GM21515 (cell line): ENCODE results near the gene ZNF606.
A peak's percentile ranks its signal among the peaks of the same experiment; 100 is the strongest.
"Not testable (repeated sequence)": the region's sequence is repeated elsewhere in the genome, so short reads cannot be mapped to it uniquely, and the experiment has no call there.

Experiments
- ATAC-seq: cut with Tn5 transposase; IDR thresholded peaks from one replicate; pipeline ENCODE4 v1.9.1; 2021; ENCODE audit not compliant: unreplicated experiment

Gene ZNF606

DNA sequence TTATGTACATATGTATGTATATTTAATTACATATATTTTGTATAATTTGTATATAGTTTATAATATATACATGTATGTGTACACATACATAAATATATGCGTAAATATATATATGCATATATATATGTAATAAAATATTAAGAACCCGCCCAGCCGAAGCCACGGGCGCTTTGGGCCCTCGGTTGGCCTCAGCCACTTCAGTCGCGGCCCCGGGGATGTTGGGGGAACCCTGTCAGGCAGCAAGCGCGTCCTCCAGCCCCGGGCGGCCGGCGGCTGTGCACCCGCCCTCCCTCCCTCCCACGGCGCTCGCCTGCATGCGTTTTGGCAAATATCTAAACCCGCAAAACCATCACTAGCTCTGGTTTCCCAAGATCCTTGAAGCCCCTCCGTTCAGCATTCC, 7.9 kb upstream of the ZNF606 start:
- no peak for ATAC-seq

DNA sequence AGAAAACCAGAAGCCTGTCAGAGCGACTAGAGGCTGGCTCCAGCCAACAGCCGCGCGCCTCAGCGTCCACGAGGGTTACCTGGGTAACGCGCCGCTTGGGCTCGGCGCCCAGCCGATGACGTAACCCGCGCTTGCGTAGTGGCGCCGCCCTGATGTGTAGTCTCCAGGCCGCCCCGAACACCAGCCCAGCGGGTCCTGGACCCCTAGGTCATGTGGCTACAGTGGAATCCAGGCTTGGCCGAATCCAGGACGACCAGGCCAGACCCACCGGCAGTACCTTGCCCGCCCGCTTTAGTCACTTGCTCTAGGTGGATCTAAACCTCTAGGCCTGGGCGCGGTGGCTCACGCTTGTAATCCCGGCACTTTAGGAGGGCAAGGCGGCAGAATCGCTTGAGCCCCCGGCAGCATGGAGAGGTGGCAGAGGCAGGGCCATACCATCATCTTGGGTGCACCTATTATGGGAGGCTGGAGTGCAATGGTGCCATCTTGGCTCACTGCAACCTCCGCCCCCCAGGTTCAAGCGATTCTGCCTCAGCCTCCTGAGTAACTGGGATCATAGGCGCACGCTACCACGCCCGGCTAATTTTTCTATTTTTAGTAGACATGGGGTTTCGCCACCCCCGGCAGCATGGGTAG, 7.2 kb upstream of the ZNF606 start:
- ATAC-seq: no peak

GRCh38 chr19:58009301-58009665, 6.7 kb upstream of the ZNF606 start:
- ATAC-seq: no peak

DNA sequence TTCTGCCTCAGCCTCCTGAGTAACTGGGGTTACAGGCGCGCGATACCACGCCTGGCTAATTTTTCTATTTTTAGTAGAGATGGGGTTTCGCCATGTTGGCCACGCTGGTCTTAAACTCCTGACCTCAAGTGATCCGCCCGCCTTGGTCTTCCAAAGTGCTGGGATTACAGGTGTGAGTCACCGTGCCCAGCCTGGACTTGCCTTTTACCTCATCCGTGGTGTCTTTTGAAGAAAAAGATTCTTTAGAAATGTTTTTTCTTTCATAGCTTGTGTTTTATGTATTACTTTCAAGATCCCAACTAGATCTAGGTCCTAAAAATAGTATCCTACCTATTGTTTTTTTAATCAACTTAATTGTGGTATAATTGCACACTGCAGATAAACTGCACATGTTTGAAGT, 6.3 kb upstream of the ZNF606 start:
- not testable (repeated sequence) for ATAC-seq

DNA sequence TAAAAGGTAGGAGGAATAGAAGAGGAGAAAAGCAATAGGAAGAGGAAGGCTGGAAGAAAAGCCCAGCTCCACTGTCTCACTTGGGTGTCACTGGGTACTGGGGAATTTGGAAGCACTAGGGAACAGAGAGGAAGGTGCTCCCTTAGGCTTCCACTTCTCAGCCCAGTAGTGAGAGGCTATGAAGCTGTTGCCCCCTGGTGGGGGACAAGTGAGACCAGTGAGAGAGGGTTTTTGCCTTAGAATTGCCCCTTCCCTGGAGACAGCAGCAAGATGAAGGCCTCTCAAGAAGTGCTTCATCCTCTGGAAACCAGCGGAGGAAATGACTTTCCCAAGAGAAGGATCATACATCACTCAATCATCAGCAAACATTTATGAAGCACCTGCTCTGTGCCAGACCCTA, 4.7 kb upstream of the ZNF606 start:
- ATAC-seq: no peak

DNA sequence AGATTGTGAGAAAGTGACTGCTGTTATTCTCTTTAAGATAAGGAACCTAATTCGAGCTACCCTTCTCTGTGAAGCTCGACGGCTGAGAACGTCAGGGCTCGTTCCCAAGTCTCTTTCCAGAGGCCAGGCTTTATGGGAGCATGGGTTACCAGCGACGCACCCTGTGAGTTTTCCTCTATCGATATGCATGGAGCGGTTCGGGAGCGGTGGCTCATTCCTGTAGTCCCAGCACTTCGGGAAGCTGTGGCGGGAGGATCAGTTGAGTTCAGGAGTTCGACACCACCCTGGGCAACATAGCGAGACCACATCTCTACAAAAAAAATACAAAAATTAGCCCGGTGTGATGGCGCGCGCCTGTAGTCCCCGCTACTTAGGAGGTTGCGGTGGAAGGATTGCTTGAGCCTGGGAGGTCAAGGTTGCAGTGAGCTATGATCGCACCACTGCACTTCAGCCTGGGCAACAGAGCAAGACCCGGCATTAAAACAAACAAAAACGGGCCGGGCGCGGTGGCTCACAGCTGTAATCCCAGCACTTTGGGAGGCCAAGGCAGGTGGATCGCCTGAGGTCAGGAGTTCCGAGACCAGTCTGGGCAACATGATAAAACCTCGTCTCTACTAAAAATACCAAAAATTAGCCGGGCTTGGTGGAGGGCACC, 681 bp upstream of the ZNF606 start:
- no peak for ATAC-seq

- no peak for ATAC-seq
Observed at GRCh38 chr19:58001895-58002369, 688 bp downstream of the ZNF606 start.

DNA sequence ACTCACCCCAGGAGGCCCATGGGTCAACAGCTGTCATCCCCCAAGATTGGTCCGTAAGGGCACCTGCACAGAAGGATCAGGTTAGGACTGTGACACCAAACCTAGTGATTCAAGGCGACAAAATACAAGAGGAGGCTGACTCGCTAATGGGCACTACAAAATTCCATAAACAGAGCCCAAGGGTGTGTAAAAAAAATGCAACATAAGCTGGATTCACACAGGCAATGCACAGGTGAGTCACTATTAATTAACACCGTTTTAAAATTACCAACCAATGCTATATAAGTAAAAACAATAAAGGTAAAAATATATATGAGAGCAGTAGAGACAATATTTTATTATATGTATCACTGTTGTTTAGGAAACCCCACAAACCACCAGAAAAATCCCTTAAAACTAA, 1.9 kb downstream of the ZNF606 start:
- ATAC-seq: no peak

DNA sequence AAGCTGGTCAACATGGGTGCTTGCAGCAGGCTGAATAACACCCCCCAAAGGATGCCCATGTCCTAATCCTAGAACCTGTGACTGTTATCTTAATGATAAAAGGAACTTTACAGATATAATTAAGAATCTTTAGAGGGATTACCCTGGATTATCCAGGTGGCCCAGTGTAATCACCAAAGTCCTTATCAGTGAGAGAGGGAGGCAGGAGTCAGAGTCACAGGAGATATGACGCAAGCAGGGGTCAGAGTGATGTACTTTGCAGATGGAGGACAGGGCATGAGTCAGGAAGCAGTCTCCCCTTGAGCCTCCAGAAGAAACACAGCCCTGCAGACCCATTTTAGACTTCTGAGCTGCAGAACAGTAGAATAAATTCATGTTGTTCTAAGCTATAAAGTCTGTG, 9.8 kb downstream of the ZNF606 start:
- no peak for ATAC-seq

DNA sequence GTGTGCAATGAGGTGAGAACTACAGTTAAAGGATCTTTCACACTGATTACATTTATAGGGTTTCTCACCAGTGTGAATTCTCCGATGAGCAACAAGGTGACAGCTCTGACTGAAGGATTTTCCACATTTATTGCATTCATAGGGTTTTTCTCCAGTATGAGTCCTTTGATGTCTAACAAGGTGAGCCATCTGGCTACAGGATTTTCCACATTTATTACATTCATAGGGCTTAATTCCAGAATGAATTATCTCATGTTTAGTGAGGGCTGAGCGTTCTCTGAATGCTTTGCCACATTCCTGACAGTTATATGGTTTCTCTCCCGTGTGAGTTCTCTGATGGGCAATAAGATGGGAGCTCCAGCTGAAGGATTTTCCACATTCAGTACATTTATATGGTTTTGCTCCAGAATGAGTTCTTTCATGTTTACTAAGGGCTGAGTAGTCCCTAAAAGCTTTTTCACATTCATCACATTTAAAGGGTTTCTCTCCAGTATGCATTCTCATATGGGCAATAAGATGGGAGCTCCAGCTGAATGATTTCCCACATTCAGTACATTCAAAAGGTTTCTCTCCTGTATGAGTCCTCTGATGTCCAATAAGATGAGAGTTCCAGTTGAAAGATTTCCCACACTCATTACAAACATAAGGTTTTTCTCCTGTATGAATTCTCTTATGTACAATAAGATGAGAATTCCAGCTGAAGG, 23.9 kb downstream of the ZNF606 start:
- no peak for ATAC-seq

GRCh38 chr19:57974434-57974833, 28.2 kb downstream of the ZNF606 start, which contains the start of gene C19orf18:
TSS of gene C19orf18 (minus strand) at chr19:57974534. CDS start at chr19:57974432, 102 bp downstream.
- no peak for ATAC-seq

- ATAC-seq: no peak
Observed at GRCh38 chr19:57964761-57965160, 37.9 kb downstream of the ZNF606 start.

DNA sequence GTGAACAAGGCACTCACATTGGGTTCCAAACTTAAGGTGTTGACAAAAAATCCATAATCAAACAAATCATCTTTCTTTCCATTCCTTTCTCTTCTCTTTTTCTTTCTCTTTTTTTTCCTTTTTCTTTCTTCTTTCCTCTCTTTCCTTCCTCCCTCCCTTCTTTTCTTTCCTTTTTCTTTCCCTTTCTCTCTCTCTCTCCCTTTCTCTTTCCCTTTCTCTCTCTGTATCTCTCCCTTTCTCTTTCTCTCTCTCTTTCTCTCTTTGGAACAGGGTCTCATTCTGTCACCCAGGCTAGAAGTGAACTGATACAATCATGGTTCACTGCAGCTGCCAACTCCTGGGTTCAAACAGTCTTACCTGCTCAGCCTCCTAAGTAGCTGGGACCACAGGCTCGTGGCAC, 40.8 kb downstream of the ZNF606 start:
- ATAC-seq: no peak

- no peak for ATAC-seq
Observed at GRCh38 chr19:57954996-57955395, 47.6 kb downstream of the ZNF606 start.

DNA sequence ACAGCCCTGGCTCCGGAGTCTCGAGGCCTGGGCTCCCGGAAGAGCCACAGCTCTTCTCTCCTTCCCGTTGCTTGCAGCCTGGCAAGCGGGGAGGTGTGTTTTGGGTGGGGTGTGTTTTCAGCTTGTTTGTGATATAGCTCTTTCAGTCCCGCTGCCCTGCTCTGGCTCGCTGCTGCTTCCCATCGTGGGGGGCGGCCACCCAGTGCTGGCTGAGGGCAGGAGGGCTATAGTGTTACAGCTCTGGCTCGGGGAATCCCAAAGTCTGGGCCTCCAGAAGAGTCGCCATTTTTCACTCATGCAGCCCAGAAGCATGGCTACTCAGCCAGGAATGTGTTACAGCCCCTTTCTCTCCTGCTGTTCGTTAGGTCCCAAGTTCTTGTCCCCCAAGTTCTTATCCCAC, 52.9 kb downstream of the ZNF606 start:
- no peak for ATAC-seq

GRCh38 chr19:57949296-57949695, 53.3 kb downstream of the ZNF606 start:
- ATAC-seq: no peak

- ATAC-seq: peak; percentile 87
Observed at GRCh38 chr19:57947419-57948134, 55.0 kb downstream of the ZNF606 start, which contains the start of gene ZNF256. TSS of gene ZNF256 (minus strand) at chr19:57947706. CDS start at chr19:57947474, 232 bp downstream.

DNA sequence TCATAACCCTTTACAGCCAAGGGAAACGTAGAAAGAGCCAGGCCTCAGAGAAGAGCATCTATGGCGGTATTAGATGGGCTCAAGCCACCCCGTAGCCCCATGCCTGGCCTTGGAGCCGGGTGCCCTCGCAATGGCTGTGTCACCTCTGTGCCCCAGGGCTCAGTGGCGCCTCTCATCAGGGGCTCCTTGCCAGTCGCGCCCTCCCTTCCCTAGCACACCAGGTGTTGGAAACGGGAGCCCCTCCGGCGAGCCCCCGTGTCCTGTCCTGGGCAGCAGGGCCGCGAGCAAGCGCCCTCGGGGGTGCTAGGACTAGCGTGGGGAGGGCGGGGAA, 55.6 kb downstream of the ZNF606 start:
- ATAC-seq: peak; percentile 22

DNA sequence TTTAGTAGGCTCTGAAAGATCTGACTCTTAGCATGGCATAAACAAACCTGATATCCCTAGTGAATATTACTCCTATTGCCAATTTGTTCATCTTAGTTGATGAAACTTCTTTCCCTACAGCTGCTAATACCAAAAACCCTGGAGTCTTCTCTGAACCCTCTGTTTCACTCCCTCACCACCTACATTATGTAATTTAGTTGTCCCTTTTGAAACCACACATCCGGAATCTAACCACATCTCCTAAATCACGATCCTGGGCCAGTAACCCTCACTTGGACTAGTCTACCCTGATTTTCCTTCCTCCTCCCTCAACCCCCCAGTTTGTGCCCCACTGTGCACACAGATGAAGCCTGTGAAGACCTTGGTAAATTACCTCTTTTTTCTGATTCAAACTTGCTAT, 56.3 kb downstream of the ZNF606 start:
- no peak for ATAC-seq

DNA sequence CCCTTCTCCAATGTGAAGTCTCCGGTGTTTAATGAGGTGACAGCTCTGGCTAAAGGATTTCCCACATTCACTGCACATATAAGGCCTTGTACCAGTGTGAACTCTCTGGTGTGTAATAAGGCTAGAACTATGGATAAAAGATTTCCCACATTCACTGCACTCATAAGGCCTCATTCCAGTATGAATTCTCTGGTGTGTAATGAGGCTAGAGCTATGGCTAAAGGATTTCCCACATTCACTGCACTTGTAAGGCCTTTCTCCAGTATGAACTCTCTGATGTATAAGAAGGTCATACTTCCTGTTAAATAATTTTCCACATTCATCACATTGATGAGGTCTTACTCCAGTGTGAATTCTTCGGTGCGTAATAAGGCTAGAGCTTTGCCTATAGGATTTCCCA, 61.0 kb downstream of the ZNF606 start:
- no peak for ATAC-seq

DNA sequence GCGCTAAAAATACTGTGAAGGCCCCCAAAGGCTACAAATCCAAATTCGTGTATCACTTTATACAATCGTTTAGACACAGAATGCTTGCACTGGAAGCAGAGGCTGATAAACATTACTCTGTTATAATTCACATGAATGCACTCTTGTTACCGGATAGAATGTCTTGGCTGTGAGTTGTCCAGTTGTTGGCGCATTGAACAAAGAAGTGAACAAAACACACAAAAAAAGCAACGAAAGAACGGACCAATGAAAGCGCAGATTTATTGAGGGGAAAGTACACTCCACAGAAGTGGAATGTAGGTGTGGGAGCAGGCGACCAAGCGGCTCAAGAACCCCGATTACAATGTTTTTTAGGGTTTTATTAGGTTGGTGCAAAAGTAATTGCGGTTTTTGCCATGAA, 66.9 kb downstream of the ZNF606 start:
- no peak for ATAC-seq
